WERI-Rb-1 (cell line): Measurements from ENCODE around the gene TRIM5.

Source experiments
- DNase-seq: peaks from one replicate; pipeline ENCODE4 v3.0.0-alpha.2; 2020
- H3K27ac ChIP-seq: fragments of 250-450 bp; sonication (Bioruptor Pico); 2 replicates; pipeline ENCODE4 v1.5.1; 2020; ENCODE audit warnings: mild to moderate bottlenecking, moderate library complexity
- H3K27me3 ChIP-seq: fragments of 250-450 bp; sonication (Bioruptor Pico); 2 replicates; pipeline ENCODE4 v1.5.1; 2021; ENCODE audit warnings: mild to moderate bottlenecking, low read depth, moderate library complexity; ENCODE audit not compliant: insufficient read depth, severe bottlenecking
- H3K36me3 ChIP-seq: fragments of 250-450 bp; sonication (Bioruptor Pico); 2 replicates; pipeline ENCODE4 v1.5.1; 2020; ENCODE audit warnings: mild to moderate bottlenecking, moderate library complexity
- H3K4me3 ChIP-seq: 2 replicates; pipeline ENCODE4 v1.5.1; 2011; ENCODE audit warnings: low read depth, mild to moderate bottlenecking, control low read depth, low read length
- H3K9me3 ChIP-seq: fragments of 250-450 bp; sonication (Bioruptor Pico); 2 replicates; pipeline ENCODE4 v1.5.1; 2021; ENCODE audit warnings: mild to moderate bottlenecking, moderate library complexity; ENCODE audit not compliant: severe bottlenecking
- CTCF ChIP-seq: IDR thresholded peaks from 2 replicates; pipeline ENCODE4 v1.5.1; 2011; ENCODE audit warnings: low read depth, mild to moderate bottlenecking, control low read depth, inconsistent platforms, low read length

Gene TRIM5

GRCh38 chr11:5679811-5680210 lies 5.1 kb downstream of the TRIM5 start:
- Histone ChIP-seq H3K4me3 (no peak overlapping the region), H3K36me3 (no peaks in the 10 kb centered on the region), H3K27ac (no peak overlapping the region), H3K27me3 (peaks cover 59% of the 10 kb centered on the region), H3K9me3 (no peaks in the 10 kb centered on the region)
- DNase-seq = no peak
- no peak for TF ChIP-seq CTCF

- Histone ChIP-seq H3K9me3 (no peaks in the 10 kb centered on the region), H3K27ac (no peak overlapping the region), H3K4me3 (no peak overlapping the region), H3K36me3 (no peaks in the 10 kb centered on the region), H3K27me3 (peaks cover 47% of the 10 kb centered on the region)
- no peak for TF ChIP-seq CTCF
- DNase-seq = no peak
These were observed 10.5 kb downstream of the TRIM5 start for GRCh38 chr11:5674391-5674790.

DNA sequence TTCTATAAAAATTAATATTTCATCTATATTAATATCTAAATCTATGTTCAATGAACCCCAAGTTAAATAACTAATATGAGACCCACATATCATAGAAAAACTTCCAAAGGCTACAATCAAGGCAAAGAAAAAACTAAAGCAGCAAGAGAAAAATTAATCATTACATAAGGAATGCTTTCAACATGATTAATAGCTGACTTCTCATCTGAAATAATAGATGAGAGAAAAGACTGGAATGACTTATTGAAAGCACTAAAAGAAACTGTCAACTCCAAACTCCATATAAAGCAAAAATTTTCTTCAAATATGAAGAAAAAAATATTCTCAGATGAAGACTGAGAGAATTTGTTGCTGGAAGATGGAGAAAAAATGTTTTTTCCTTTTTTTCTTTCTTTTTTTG lies 13.0 kb downstream of the TRIM5 start:
- H3K36me3 ChIP-seq = no peaks in the 10 kb centered on the region
- DNase-seq = no peak
- no peaks in the 10 kb centered on the region for H3K9me3 ChIP-seq
- no peak for TF ChIP-seq CTCF
- no peak overlapping the region for H3K4me3 ChIP-seq
- no peak overlapping the region for H3K27ac ChIP-seq
- H3K27me3 ChIP-seq = peaks cover 53% of the 10 kb centered on the region

GRCh38 chr11:5666402-5666793 lies 18.5 kb downstream of the TRIM5 start:
- Histone ChIP-seq H3K27me3 (peaks cover 82% of the 10 kb centered on the region), H3K27ac (no peak overlapping the region), H3K36me3 (no peaks in the 10 kb centered on the region), H3K4me3 (no peak overlapping the region), H3K9me3 (no peaks in the 10 kb centered on the region)
- TF ChIP-seq CTCF = no peak
- DNase-seq = no peak

DNA sequence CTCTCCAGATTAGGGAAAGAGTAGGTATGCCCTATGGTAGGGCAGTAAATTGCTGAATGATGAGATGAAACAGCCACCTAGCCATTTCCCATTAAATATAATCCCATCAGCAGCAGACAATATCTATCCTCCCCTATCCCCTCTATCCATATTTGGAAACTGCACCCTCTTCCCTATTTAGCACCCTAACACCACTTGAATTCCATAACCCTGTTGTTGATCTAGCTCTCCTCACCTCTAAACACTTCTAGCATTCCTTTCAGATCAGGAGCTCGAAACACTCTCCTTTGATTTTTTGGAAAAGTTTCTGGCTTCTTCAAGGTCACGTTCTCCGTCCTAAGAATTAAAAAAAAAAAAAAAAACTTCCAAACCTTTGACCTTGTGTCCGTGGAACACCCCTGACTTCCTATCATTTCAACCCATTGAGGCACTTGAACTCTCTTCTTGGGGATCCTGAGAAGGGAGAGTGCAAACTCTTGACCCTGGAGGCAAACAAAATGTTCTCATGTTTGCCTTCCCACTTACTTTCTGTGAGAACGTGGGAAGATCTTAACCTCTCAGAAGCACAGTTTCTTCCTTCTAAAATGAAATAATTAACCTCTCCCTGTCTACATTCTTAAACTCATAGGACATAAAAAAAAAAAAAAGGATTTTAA lies 19.0 kb downstream of the TRIM5 start:
- Histone ChIP-seq H3K9me3 (no peaks in the 10 kb centered on the region), H3K36me3 (no peaks in the 10 kb centered on the region), H3K4me3 (no peak overlapping the region), H3K27ac (no peak overlapping the region), H3K27me3 (peaks cover 84% of the 10 kb centered on the region)
- no peak for DNase-seq
- TF ChIP-seq CTCF = no peak

DNA sequence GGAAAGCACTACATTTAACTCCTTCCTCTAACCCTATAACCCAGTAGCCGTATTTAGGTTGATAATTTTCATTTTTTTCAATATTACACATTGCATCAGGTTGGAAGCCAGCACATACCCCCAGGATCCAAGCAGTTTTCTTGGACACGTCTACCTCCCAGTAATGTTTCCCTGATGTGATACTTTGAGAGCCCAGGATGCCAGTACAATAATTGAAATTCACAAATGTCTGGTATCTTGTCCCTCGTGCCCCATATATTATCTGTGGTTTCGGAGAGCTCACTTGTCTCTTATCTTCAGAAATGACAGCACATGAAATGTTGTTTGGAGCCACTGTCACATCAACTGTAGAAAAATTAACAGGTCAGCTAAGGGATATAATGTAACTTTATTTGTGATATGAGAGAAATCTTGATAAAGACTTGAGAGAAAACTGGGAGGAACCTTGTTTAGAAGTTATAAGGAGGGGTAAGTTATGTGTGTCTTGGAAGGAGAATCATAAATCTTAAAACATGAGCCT lies 19.8 kb downstream of the TRIM5 start:
- DNase-seq = no peak
- Histone ChIP-seq H3K27me3 (peaks cover 83% of the 10 kb centered on the region), H3K9me3 (no peaks in the 10 kb centered on the region), H3K27ac (no peak overlapping the region), H3K36me3 (no peaks in the 10 kb centered on the region), H3K4me3 (no peak overlapping the region)
- no peak for TF ChIP-seq CTCF
